ENCODE data around the gene CC2D2B.
A peak's percentile ranks its signal among the peaks of the same experiment; 100 is the strongest.

GRCh38 chr10:95906677-95907455 is 909 bp upstream of the CC2D2B start:
- TF ChIP-seq EP300 (IDR thresholded peaks at IDR 0.05; ENCODE audit: borderline replicate concordance) (no peak), EGR1 (IDR thresholded peaks at IDR 0.05) (no peak), USF1 (IDR thresholded peaks at IDR 0.05) (no peak), FOXM1 (IDR thresholded peaks at IDR 0.05; ENCODE audit: borderline replicate concordance, low read depth) (no peak), REST (IDR thresholded peaks at IDR 0.05; ENCODE audit: low read depth) (no peak), RAD21 (IDR thresholded peaks at IDR 0.05; ENCODE audit: low read depth) (peak; percentile 28; the same call in 1 of the 2 replicates), YY1 (IDR thresholded peaks at IDR 0.05; ENCODE audit: low read depth) (no peak), MAX (IDR thresholded peaks at IDR 0.05) (no peak), NFIC (IDR thresholded peaks at IDR 0.05) (no peak), TAF1 (IDR thresholded peaks at IDR 0.05; ENCODE audit: low read depth) (no peak), CEBPB (IDR thresholded peaks at IDR 0.05) (no peak), TEAD4 (IDR thresholded peaks at IDR 0.05) (no peak), TCF12 (IDR thresholded peaks at IDR 0.05; ENCODE audit: low read depth) (no peak)
